A549 (cell line): ENCODE measurements around the gene PKP1. TPM values are rescaled to one million over a fixed set of nuclear protein-coding genes. Genes with fewer than 3 reads are reported as not detected.

ENCODE experiments used
- ATAC-seq, 2 experiments: fragments of 200-7000 bp in 1 of 2; fragments of >200 bp in 1 of 2; cut with Nextera tagmentation in 1 of 2; cut with Tn5 transposase in 1 of 2; 3 replicates each; pipeline versions ENCODE4 v1.8.0 to v1.9.1; 2018 to 2020; ENCODE audit warnings: mild to moderate bottlenecking in 1 of 2, moderate library complexity in 1 of 2
- CTCF ChIA-PET: fragments of 300-600 bp; sonication (Branson Sonifier 250); formaldehyde crosslinking; extraction: SDS; loops from one replicate; lab custom pipeline; 2021; ENCODE audit warnings: antibody characterized with exemption, inconsistent platforms; lab: Yijun Ruan, JAX
- POLR2A ChIA-PET: fragments of 350-600 bp; formaldehyde crosslinking; extraction: SDS; loops from one replicate; lab custom pipeline; 2021; ENCODE audit warnings: antibody characterized with exemption, inconsistent platforms; lab: Yijun Ruan, JAX
- DNase-seq, 2 experiments: peaks; one replicate each; pipeline versions ENCODE4 v3.0.0 to v3.0.0-alpha.2; 2011 to 2016; ENCODE audit warnings: low read depth in 1 of 2, low spot score in 1 of 2
- FAIRE-seq: peaks from 2 replicates; lab custom pipeline; 2011; peaks lifted over from hg19 to GRCh38; lab: Jason Lieb, UNC
- H3K27ac ChIP-seq, 2 experiments: fragments of >200 bp; sonication (Bioruptor Twin); formaldehyde crosslinking; 3 replicates each; pipeline ENCODE4 v1.5.1; 2016 to 2017
- H3K4me1 ChIP-seq: fragments of >200 bp; sonication (Bioruptor Twin); formaldehyde crosslinking; 3 replicates; pipeline ENCODE4 v1.6.1; 2016
- H3K4me2 ChIP-seq: fragments of >200 bp; sonication (Bioruptor Twin); formaldehyde crosslinking; 3 replicates; pipeline ENCODE4 v1.6.1; 2016
- H3K4me3 ChIP-seq: fragments of >200 bp; sonication (Bioruptor Twin); formaldehyde crosslinking; 3 replicates; pipeline ENCODE4 v1.5.1; 2016
- H3K9me3 ChIP-seq: fragments of >200 bp; sonication (Bioruptor Twin); formaldehyde crosslinking; 3 replicates; pipeline ENCODE4 v1.6.1; 2016
- CBX2 ChIP-seq: fragments of 200-600 bp; sonication (generic); IDR thresholded peaks from 2 replicates; pipeline ENCODE4 v1.6.1; 2016; ENCODE audit warnings: low read depth, mild to moderate bottlenecking, borderline replicate concordance
- CBX8 ChIP-seq: fragments of 200-600 bp; sonication (generic); IDR thresholded peaks from 2 replicates; pipeline ENCODE4 v1.6.1; 2016
- CEBPB ChIP-seq, 2 experiments: fragments of >200 bp in 1 of 2; sonication (Bioruptor Twin) in 1 of 2; formaldehyde crosslinking in 1 of 2; IDR thresholded peaks; 2 replicates each; pipeline ENCODE4 v1.6.1; 2012 to 2016
- CHD2 ChIP-seq: fragments of 150-350 bp; IDR thresholded peaks from 2 replicates; pipeline ENCODE4 v1.6.1; 2014; ENCODE audit warnings: low read length; ENCODE audit not compliant: partially characterized antibody
- CHD4 ChIP-seq: fragments of 200-600 bp; sonication (generic); IDR thresholded peaks from 2 replicates; pipeline ENCODE4 v1.6.1; 2016; ENCODE audit warnings: antibody characterized with exemption, mild to moderate bottlenecking, borderline replicate concordance
- EHF ChIP-seq: fragments of 250-450 bp; sonication (Bioruptor Pico); IDR thresholded peaks from 2 replicates; pipeline ENCODE4 v1.5.0; 2020; ENCODE audit warnings: mild to moderate bottlenecking
- EP300 ChIP-seq, 2 experiments: fragments of >200 bp; sonication (Bioruptor Twin); formaldehyde crosslinking; IDR thresholded peaks; 2 replicates in 1 of 2; 3 replicates in 1 of 2; pipeline ENCODE4 v1.6.1; 2016 to 2017
- FOSB ChIP-seq: fragments of 250-450 bp; sonication (Bioruptor Pico); IDR thresholded peaks from 2 replicates; pipeline ENCODE4 v1.5.0; 2020; ENCODE audit warnings: mild to moderate bottlenecking, moderate library complexity
- FOSL2 ChIP-seq, 2 experiments: fragments of 450-650 bp in 1 of 2; fragments of >200 bp in 1 of 2; sonication (Bioruptor Twin) in 1 of 2; formaldehyde crosslinking; IDR thresholded peaks; 2 replicates each; pipeline versions ENCODE4 v1.5.0 to v1.6.1; 2016 to 2020; ENCODE audit warnings: mild to moderate bottlenecking in 1 of 2, moderate library complexity in 1 of 2
- HDAC2 ChIP-seq: fragments of 200-600 bp; sonication (generic); IDR thresholded peaks from 2 replicates; pipeline ENCODE4 v1.6.1; 2016
- HEYL ChIP-seq: fragments of 250-450 bp; sonication (Bioruptor Pico); IDR thresholded peaks from 2 replicates; pipeline ENCODE4 v1.8.0; 2021; ENCODE audit warnings: mild to moderate bottlenecking, moderate library complexity
- HOXA7 ChIP-seq: fragments of 250-450 bp; sonication (Bioruptor Pico); IDR thresholded peaks from 2 replicates; pipeline ENCODE4 v1.5.0; 2020; ENCODE audit warnings: mild to moderate bottlenecking, moderate library complexity
- HOXB13 ChIP-seq: fragments of 250-450 bp; sonication (Bioruptor Pico); IDR thresholded peaks from 2 replicates; pipeline ENCODE4 v1.5.0; 2020; ENCODE audit warnings: low read depth, mild to moderate bottlenecking, moderate library complexity
- HOXB5 ChIP-seq: fragments of 250-450 bp; sonication (Bioruptor Pico); IDR thresholded peaks from 2 replicates; pipeline ENCODE4 v1.5.0; 2020; ENCODE audit warnings: mild to moderate bottlenecking, moderate library complexity
- JUN ChIP-seq, 2 experiments: fragments of >200 bp; sonication (Bioruptor Twin); formaldehyde crosslinking; IDR thresholded peaks; 2 replicates in 1 of 2; 3 replicates in 1 of 2; pipeline ENCODE4 v1.6.1; 2016 to 2017
- MAFK ChIP-seq: fragments of 450-650 bp; IDR thresholded peaks from 2 replicates; pipeline ENCODE4 v1.6.1; 2014; ENCODE audit not compliant: partially characterized antibody
- MAZ ChIP-seq: fragments of 150-350 bp; IDR thresholded peaks from 2 replicates; pipeline ENCODE4 v1.6.1; 2014; ENCODE audit warnings: antibody characterized with exemption, low read depth, low read length, borderline replicate concordance
- POLR2A ChIP-seq: IDR thresholded peaks from 2 replicates; pipeline ENCODE4 v1.6.1; 2012; ENCODE audit warnings: mild to moderate bottlenecking, low read length
- RAD21 ChIP-seq, 2 experiments: fragments of >200 bp in 1 of 2; sonication (Bioruptor Twin) in 1 of 2; formaldehyde crosslinking in 1 of 2; IDR thresholded peaks in 1 of 2; conservative IDR thresholded peaks in 1 of 2; 2 replicates in 1 of 2; 3 replicates in 1 of 2; pipeline ENCODE4 v1.6.1; 2012 to 2018; ENCODE audit warnings: inconsistent platforms in 1 of 2
- RCOR1 ChIP-seq: fragments of 150-350 bp; IDR thresholded peaks from 2 replicates; pipeline ENCODE4 v1.6.1; 2014; ENCODE audit warnings: antibody characterized with exemption, low read length, low read depth
- RNF2 ChIP-seq: fragments of 200-600 bp; sonication (generic); IDR thresholded peaks from 2 replicates; pipeline ENCODE4 v1.6.1; 2016; ENCODE audit warnings: low read depth, mild to moderate bottlenecking, antibody characterized with exemption, moderate library complexity, borderline replicate concordance
- TFCP2L1 ChIP-seq: fragments of 250-450 bp; sonication (Bioruptor Pico); IDR thresholded peaks from 2 replicates; pipeline ENCODE4 v1.5.0; 2021; ENCODE audit warnings: mild to moderate bottlenecking
- ZC3H11A ChIP-seq: fragments of 450-650 bp; IDR thresholded peaks from 2 replicates; pipeline ENCODE4 v1.6.1; 2014; ENCODE audit warnings: antibody characterized with exemption, mild to moderate bottlenecking
- WGBS: methylation state at CpG from one replicate; pipeline ENCODE4 v1.1.6; 2017; ENCODE audit errors: missing lambda C conversion rate; 5-methylcytosine and 5-hydroxymethylcytosine counted together
- polyA plus RNA-seq, 4 experiments: library from polyadenylated mRNA; depleted of rRNA in 3 of 4; stranded (reverse); fragments of >200 nt; fragmentation: RNase III in 1 of 4; extraction: RNeasy Plus Mini Kit Qiagen cat#74134 plus additional on column Dnase treatment in 1 of 4; gene quantifications; 2 replicates in 3 of 4; 3 replicates in 1 of 4; pipeline ENCODE4 v1.2.3, GENCODE V29; 2011 to 2017
- TF ChIP-seq, protein P1 (sequence below): fragments of >200 bp; sonication (Bioruptor Twin); formaldehyde crosslinking; IDR thresholded peaks from 2 replicates; pipeline ENCODE4 v1.6.1; 2016
- TF ChIP-seq, protein P2 (sequence below): fragments of 450-650 bp; IDR thresholded peaks from 2 replicates; pipeline ENCODE4 v1.6.1; 2014; ENCODE audit warnings: antibody characterized with exemption
- TF ChIP-seq, protein P3 (sequence below): fragments of >200 bp; sonication (Bioruptor Twin); formaldehyde crosslinking; IDR thresholded peaks from 3 replicates; pipeline ENCODE4 v1.5.1; 2016
- TF ChIP-seq, protein P4 (sequence below): IDR thresholded peaks from 2 replicates; pipeline ENCODE4 v1.6.1; 2012; ENCODE audit warnings: low read depth, borderline replicate concordance

The PKP1 gene
- polyA plus RNA-seq, 2 of the 4 experiments (the other 2 are of a cell fraction) = not detected

DNA sequence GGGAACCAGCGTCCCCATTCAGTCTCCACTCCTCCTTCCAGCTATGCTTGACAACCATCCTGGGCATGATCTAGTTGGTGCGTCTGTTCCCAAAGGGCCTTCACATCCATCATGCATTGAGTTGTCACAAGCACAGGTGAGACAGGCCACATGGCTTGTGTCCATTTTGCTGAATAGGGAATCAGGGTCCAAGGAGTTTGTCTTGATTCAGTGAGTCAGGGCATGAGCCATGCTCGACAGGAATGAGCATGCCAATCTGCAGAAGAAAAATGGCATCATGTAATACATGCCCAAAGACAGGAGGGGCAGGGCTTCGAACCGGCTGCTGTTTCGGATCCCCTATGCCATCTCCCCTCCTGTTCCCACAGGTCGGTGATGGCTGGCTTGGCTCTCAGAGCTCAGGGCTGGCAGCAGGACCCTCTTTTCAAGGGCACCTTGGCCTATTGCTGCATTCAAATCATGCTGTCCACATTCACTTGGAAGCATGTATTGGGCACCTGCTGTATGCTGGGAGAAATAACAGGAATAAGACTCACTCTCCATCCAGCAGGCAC is 44.5 kb downstream of the PKP1 start:
- DNase-seq (no peak), ATAC-seq (no peak), FAIRE-seq (no peak)
- Histone ChIP-seq H3K9me3 (no peaks in the 10 kb centered on the region), H3K27ac (no peak overlapping the region), H3K4me3 (no peak overlapping the region), H3K4me2 (no peak overlapping the region), H3K4me1 (no peaks in the 10 kb centered on the region)
- CTCF ChIA-PET = interaction anchor here (1.0 to 5.1 kb wide), 4 partner anchors 9 to 73 kb away, joined by 3 to 30 read pairs (median 12); no protein-coding TSS in a partner anchor
- 72% methylated on average over 7 of the region's 7 CpGs for WGBS
- no peak for TF ChIP-seq POLR2A
- no peak for TF ChIP-seq HEYL (CRISPR knock-in tag)
- TF ChIP-seq, protein P1, sequence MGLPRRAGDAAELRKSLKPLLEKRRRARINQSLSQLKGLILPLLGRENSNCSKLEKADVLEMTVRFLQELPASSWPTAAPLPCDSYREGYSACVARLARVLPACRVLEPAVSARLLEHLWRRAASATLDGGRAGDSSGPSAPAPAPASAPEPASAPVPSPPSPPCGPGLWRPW = no peak
- no peak for TF ChIP-seq RCOR1
- TF ChIP-seq EP300 (IDR thresholded peaks at IDR 0.05) = no peak
- POLR2A ChIA-PET = no interaction called here

DNA sequence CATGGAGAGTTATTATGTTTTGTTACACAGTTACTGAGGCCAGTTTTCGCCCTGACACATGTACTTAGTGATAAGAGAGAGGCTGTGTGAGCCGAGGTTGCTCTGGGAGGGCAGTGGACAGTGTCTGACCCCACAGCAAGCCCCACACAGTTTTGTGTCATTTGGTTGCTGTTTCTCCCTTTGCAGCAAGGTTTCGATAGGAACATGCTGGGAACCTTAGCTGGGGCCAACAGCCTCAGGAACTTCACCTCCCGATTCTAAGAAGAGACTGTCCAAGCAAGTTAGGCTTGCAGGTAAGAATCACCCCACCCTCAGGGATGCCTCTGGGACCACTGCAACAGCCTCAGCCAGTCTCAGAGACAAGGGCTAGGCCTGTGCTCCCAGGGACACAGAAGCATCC is 45.3 kb downstream of the PKP1 start:
- Histone ChIP-seq H3K4me1 (no peaks in the 10 kb centered on the region), H3K27ac (no peak overlapping the region), H3K4me2 (no peak overlapping the region), H3K9me3 (no peaks in the 10 kb centered on the region), H3K4me3 (no peak overlapping the region)
- FAIRE-seq = no peak
- ChIA-PET CTCF (interaction anchor here (1.8 to 5.1 kb wide), 4 partner anchors 19 to 74 kb away, joined by 6 to 32 read pairs (median 24); no protein-coding TSS in a partner anchor), POLR2A (no interaction called here)
- no peak for TF ChIP-seq RAD21 (conservative IDR thresholded peaks at IDR 0.05 in 1 of 2, IDR thresholded peaks at IDR 0.05 in 1 of 2)
- no peak for TF ChIP-seq CHD4
- TF ChIP-seq RNF2 = no peak
- TF ChIP-seq CBX8 = no peak
- no peak for TF ChIP-seq CBX2
- no peak for TF ChIP-seq JUN (IDR thresholded peaks at IDR 0.05)
- no peak for TF ChIP-seq HOXB5 (CRISPR knock-in tag)
- no peak for TF ChIP-seq HOXB13 (CRISPR knock-in tag)
- TF ChIP-seq CEBPB (IDR thresholded peaks at IDR 0.05) = no peak
- TF ChIP-seq, protein P2, sequence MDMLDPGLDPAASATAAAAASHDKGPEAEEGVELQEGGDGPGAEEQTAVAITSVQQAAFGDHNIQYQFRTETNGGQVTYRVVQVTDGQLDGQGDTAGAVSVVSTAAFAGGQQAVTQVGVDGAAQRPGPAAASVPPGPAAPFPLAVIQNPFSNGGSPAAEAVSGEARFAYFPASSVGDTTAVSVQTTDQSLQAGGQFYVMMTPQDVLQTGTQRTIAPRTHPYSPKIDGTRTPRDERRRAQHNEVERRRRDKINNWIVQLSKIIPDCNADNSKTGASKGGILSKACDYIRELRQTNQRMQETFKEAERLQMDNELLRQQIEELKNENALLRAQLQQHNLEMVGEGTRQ = no peak
- TF ChIP-seq CHD2 = no peak
- DNase-seq = no peak
- no peak for ATAC-seq
- WGBS = 65% methylated on average over 4 of the region's 4 CpGs

DNA sequence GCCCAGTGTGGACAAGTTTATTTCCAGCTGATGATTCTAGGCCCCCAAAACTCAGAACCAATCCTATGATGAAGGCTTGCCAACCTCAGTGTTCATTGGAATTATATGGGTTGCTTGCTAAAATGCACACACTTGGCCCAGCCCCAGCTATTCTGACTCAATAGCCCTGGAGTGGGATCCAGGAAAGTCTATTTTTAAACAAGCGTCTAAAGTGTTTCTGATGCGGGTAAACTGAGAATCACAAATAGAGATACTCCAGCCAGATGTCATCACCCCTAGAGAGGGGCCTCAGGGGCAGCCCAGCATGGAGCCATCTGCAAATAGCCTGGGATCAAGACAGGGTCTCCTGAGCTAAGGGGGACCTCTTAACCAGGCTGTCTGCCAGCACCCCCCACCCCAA is 46.0 kb downstream of the PKP1 start:
- ChIA-PET CTCF (interaction anchor here (0.7 to 5.1 kb wide), 6 partner anchors 18 to 210 kb away, joined by 3 to 32 read pairs (median 12); no protein-coding TSS in a partner anchor), POLR2A (no interaction called here)
- ATAC-seq = no peak

More for the DNA sequence above, 46.0 kb downstream of the PKP1 start:
- no peak overlapping the region for H3K27ac ChIP-seq
- no peaks in the 10 kb centered on the region for H3K9me3 ChIP-seq
- H3K4me1 ChIP-seq = no peaks in the 10 kb centered on the region
- WGBS = 93% methylated on average over 2 of the region's 2 CpGs
- DNase-seq = no peak
- H3K4me2 ChIP-seq = no peak overlapping the region
- no peak overlapping the region for H3K4me3 ChIP-seq
- FAIRE-seq = no peak
- TF ChIP-seq, protein P2 = no peak
- TF ChIP-seq RCOR1 = no peak
- no peak for TF ChIP-seq HDAC2
- no peak for TF ChIP-seq MAZ
- no peak for TF ChIP-seq FOSL2 (IDR thresholded peaks at IDR 0.05)
- no peak for TF ChIP-seq FOSL2 (CRISPR knock-in tag; IDR thresholded peaks at IDR 0.05)
- no peak for TF ChIP-seq MAFK
- no peak for TF ChIP-seq CHD2
- TF ChIP-seq, protein P3, sequence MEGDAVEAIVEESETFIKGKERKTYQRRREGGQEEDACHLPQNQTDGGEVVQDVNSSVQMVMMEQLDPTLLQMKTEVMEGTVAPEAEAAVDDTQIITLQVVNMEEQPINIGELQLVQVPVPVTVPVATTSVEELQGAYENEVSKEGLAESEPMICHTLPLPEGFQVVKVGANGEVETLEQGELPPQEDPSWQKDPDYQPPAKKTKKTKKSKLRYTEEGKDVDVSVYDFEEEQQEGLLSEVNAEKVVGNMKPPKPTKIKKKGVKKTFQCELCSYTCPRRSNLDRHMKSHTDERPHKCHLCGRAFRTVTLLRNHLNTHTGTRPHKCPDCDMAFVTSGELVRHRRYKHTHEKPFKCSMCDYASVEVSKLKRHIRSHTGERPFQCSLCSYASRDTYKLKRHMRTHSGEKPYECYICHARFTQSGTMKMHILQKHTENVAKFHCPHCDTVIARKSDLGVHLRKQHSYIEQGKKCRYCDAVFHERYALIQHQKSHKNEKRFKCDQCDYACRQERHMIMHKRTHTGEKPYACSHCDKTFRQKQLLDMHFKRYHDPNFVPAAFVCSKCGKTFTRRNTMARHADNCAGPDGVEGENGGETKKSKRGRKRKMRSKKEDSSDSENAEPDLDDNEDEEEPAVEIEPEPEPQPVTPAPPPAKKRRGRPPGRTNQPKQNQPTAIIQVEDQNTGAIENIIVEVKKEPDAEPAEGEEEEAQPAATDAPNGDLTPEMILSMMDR = no peak
- TF ChIP-seq EHF (CRISPR knock-in tag) = no peak
- TF ChIP-seq TFCP2L1 (CRISPR knock-in tag) = no peak
- no peak for TF ChIP-seq FOSB (CRISPR knock-in tag)
- TF ChIP-seq, protein P4, sequence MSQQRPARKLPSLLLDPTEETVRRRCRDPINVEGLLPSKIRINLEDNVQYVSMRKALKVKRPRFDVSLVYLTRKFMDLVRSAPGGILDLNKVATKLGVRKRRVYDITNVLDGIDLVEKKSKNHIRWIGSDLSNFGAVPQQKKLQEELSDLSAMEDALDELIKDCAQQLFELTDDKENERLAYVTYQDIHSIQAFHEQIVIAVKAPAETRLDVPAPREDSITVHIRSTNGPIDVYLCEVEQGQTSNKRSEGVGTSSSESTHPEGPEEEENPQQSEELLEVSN = no peak
- no peak for TF ChIP-seq HOXA7 (CRISPR knock-in tag)
- no peak for TF ChIP-seq ZC3H11A
- no peak for TF ChIP-seq CBX2
